ENCODE measurements around the gene VMP1.

DNA sequence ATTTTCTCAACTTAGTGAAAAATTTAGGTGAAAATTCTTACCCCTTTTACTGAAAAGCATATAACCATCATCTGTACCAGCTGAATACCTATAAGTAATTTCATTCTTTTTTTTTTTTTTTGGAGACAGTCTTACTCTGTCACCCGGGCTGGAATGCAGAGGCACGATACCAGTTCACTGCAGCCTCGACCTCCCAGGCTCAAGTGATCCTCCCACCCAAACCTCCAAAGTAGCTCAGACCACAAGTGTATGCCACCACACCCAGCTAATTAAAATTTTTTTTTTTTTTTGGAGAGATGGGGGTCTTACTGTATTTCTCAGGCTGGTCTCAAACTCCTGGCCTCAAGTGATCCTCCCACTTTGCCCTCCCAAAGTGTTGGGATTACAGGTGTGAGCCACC is 151.5 kb downstream of the VMP1 start:
- TF ChIP-seq EZH2phosphoT487 (IDR thresholded peaks at IDR 0.05; ENCODE audit: insufficient read depth, low read depth) (no peak), EZH2 (IDR thresholded peaks at IDR 0.05; ENCODE audit: insufficient read depth, poor library complexity, severe bottlenecking) (no peak)
